ENCODE data around the gene KAZN.
A peak's percentile ranks its signal among the peaks of the same experiment; 100 is the strongest.

GRCh38 chr1:14608308-14608707 is 9.8 kb downstream of the KAZN start:
- TF ChIP-seq, protein P1, sequence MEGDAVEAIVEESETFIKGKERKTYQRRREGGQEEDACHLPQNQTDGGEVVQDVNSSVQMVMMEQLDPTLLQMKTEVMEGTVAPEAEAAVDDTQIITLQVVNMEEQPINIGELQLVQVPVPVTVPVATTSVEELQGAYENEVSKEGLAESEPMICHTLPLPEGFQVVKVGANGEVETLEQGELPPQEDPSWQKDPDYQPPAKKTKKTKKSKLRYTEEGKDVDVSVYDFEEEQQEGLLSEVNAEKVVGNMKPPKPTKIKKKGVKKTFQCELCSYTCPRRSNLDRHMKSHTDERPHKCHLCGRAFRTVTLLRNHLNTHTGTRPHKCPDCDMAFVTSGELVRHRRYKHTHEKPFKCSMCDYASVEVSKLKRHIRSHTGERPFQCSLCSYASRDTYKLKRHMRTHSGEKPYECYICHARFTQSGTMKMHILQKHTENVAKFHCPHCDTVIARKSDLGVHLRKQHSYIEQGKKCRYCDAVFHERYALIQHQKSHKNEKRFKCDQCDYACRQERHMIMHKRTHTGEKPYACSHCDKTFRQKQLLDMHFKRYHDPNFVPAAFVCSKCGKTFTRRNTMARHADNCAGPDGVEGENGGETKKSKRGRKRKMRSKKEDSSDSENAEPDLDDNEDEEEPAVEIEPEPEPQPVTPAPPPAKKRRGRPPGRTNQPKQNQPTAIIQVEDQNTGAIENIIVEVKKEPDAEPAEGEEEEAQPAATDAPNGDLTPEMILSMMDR (conservative IDR thresholded peaks at IDR 0.05; ENCODE audit: low read length): peak; percentile 38
- TF ChIP-seq EZH2phosphoT487 (IDR thresholded peaks at IDR 0.05; ENCODE audit: borderline replicate concordance): no peak
